Smooth muscle cell (in vitro differentiated cells): ENCODE measurements around the gene GPC3. TPM values are rescaled to one million over a fixed set of nuclear protein-coding genes. Genes with fewer than 3 reads are reported as not detected.

Source experiments
- DNase-seq: peaks from one replicate; lab custom pipeline; 2025; ENCODE audit not compliant: unreplicated experiment; lab: John Stamatoyannopoulos, UW
- H2AFZ ChIP-seq: fragments of 200-600 bp; sonication (generic); 2 replicates; pipeline ENCODE4 v1.6.0; 2016; ENCODE audit warnings: antibody characterized with exemption, low read depth, mild to moderate bottlenecking
- H3F3A ChIP-seq: fragments of 200-600 bp; sonication (generic); 2 replicates; pipeline ENCODE4 v1.6.0; 2017; ENCODE audit warnings: antibody characterized with exemption, low read depth
- H3K27ac ChIP-seq: fragments of 200-600 bp; sonication (generic); 2 replicates; pipeline ENCODE4 v1.5.1; 2016; ENCODE audit warnings: low read depth, mild to moderate bottlenecking
- H3K27me3 ChIP-seq: fragments of 200-600 bp; sonication (generic); 2 replicates; pipeline ENCODE4 v1.6.1; 2016; ENCODE audit warnings: low read depth, mild to moderate bottlenecking
- H3K36me3 ChIP-seq: fragments of 200-600 bp; sonication (generic); 2 replicates; pipeline ENCODE4 v1.5.1; 2016; ENCODE audit warnings: low read depth
- H3K4me1 ChIP-seq: fragments of 200-600 bp; sonication (generic); 2 replicates; pipeline ENCODE4 v1.5.1; 2016; ENCODE audit warnings: low read depth
- H3K4me2 ChIP-seq: fragments of 200-600 bp; sonication (generic); 2 replicates; pipeline ENCODE4 v1.6.0; 2016; ENCODE audit warnings: mild to moderate bottlenecking
- H3K4me3 ChIP-seq: fragments of 200-600 bp; sonication (generic); 2 replicates; pipeline ENCODE4 v1.5.1; 2016; ENCODE audit warnings: mild to moderate bottlenecking
- H3K79me2 ChIP-seq: fragments of 200-600 bp; sonication (generic); 2 replicates; pipeline ENCODE4 v1.6.0; 2016; ENCODE audit warnings: low read depth, mild to moderate bottlenecking
- H3K9ac ChIP-seq: fragments of 200-600 bp; sonication (generic); 2 replicates; pipeline ENCODE4 v1.6.0; 2016; ENCODE audit warnings: low read depth
- H3K9me3 ChIP-seq: fragments of 200-600 bp; sonication (generic); replicated peaks from 2 replicates; pipeline ENCODE4 v1.5.1; 2016; ENCODE audit warnings: low read depth
- H4K20me1 ChIP-seq: fragments of 200-600 bp; sonication (generic); 2 replicates; pipeline ENCODE4 v1.6.0; 2016; ENCODE audit warnings: low read depth
- WGBS: methylation state at CpG from one replicate; pipeline ENCODE4 v1.1.7; 2016; ENCODE audit warnings: low lambda C conversion rate; 5-methylcytosine and 5-hydroxymethylcytosine counted together
- polyA plus RNA-seq: library from polyadenylated mRNA; unstranded; fragments of >200 nt; fragmentation: Nextera tagmentation; extraction: Ambion mirVana; gene quantifications from 2 replicates; pipeline ENCODE4 v1.2.1, GENCODE V29; 2016
- total RNA-seq: library from RNA; depleted of rRNA; stranded (reverse); fragments of >200 nt; gene quantifications from 2 replicates; pipeline ENCODE4 v1.2.3, GENCODE V29; 2014
- TF ChIP-seq, protein P1 (sequence below): fragments of 200-600 bp; sonication (generic); IDR thresholded peaks from 2 replicates; pipeline ENCODE4 v1.5.1; 2017; ENCODE audit warnings: borderline replicate concordance, mild to moderate bottlenecking, antibody characterized with exemption; ENCODE audit not compliant: insufficient read depth, poor library complexity, severe bottlenecking

The GPC3 gene
- total and polyA plus RNA-seq, 2 experiments from 2014 or later = 120 to 191 TPM

DNA sequence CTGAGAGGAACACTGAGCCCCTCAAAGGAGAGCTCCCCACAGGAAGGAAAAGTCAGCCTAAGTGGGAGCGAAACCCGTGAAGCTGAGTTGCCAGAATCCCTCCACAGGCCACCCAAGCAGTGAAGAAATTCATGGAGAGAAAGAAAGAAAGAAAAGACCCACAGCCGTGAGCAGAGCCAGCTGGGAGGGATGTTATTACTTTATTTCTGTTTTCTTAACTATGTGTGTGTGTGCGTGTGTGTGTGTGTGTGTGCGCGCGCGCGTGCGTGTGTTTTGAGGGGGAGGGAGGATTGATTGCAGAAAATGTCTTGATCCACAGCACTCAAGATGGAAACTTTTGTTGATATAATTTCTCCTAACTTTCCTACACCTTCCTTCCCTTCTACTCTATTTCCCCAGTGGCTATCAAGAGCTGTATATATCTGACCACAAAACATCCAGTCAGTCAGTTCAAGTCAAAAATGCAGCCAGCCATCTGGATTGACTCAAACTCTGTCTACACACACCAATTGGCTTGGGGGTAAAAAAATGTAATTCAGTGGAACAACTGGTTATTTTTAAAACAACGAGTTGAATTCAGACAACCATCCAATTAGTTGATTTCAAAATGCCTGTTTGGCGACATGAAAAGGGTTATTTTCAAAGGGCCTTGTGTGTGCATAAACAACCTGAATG lies 13.8 kb upstream of the GPC3 start:
- no peak overlapping the region for H3K9ac ChIP-seq
- H3K27me3 ChIP-seq = no peaks in the 10 kb centered on the region
- TF ChIP-seq, protein P1, sequence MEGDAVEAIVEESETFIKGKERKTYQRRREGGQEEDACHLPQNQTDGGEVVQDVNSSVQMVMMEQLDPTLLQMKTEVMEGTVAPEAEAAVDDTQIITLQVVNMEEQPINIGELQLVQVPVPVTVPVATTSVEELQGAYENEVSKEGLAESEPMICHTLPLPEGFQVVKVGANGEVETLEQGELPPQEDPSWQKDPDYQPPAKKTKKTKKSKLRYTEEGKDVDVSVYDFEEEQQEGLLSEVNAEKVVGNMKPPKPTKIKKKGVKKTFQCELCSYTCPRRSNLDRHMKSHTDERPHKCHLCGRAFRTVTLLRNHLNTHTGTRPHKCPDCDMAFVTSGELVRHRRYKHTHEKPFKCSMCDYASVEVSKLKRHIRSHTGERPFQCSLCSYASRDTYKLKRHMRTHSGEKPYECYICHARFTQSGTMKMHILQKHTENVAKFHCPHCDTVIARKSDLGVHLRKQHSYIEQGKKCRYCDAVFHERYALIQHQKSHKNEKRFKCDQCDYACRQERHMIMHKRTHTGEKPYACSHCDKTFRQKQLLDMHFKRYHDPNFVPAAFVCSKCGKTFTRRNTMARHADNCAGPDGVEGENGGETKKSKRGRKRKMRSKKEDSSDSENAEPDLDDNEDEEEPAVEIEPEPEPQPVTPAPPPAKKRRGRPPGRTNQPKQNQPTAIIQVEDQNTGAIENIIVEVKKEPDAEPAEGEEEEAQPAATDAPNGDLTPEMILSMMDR = no peak
- H3K4me3 ChIP-seq = no peak overlapping the region
- H3K4me2 ChIP-seq = peak overlapping the region; percentile 20
- H3F3A ChIP-seq = no peaks in the 10 kb centered on the region
- no peaks in the 10 kb centered on the region for H4K20me1 ChIP-seq
- H3K36me3 ChIP-seq = no peaks in the 10 kb centered on the region
- no peak overlapping the region for H2AFZ ChIP-seq
- peak overlapping the region; percentile 87 for H3K27ac ChIP-seq
- no peak for DNase-seq
- H3K79me2 ChIP-seq = no peaks in the 10 kb centered on the region
- 53% methylated on average over 12 of the region's 12 CpGs for WGBS
- no peaks in the 10 kb centered on the region for H3K9me3 ChIP-seq
- H3K4me1 ChIP-seq = peaks cover 29% of the 10 kb centered on the region

DNA sequence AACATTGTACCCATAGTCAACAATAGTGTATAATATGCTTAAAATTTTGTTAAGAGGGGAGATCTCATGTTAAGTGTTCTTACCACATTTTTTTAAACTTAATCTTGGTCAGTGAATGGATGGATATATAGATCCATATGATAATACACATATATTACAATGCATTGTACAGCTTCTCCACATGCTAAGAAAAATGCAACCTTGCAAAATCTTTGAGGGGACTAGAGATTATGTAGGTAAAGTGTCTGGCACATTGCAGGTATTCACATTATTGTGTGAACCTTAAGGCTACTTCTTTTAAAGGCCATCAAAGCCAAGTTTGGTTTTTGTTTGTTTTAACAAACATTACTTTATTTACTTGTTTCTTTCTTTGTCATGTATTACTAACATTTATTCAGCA lies 10.4 kb upstream of the GPC3 start:
- peaks cover 9% of the 10 kb centered on the region for H3K4me1 ChIP-seq
- TF ChIP-seq, protein P1 = no peak
- no peak overlapping the region for H3K9ac ChIP-seq
- no peak overlapping the region for H3K4me3 ChIP-seq
- no peak overlapping the region for H3K4me2 ChIP-seq
- no peak for DNase-seq
- H3K36me3 ChIP-seq = no peaks in the 10 kb centered on the region
- H3K9me3 ChIP-seq = no peaks in the 10 kb centered on the region
- no peaks in the 10 kb centered on the region for H3F3A ChIP-seq
- no peaks in the 10 kb centered on the region for H4K20me1 ChIP-seq
- no peak overlapping the region for H2AFZ ChIP-seq
- H3K79me2 ChIP-seq = no peaks in the 10 kb centered on the region
- no peaks in the 10 kb centered on the region for H3K27me3 ChIP-seq
- H3K27ac ChIP-seq = no peak overlapping the region

DNA sequence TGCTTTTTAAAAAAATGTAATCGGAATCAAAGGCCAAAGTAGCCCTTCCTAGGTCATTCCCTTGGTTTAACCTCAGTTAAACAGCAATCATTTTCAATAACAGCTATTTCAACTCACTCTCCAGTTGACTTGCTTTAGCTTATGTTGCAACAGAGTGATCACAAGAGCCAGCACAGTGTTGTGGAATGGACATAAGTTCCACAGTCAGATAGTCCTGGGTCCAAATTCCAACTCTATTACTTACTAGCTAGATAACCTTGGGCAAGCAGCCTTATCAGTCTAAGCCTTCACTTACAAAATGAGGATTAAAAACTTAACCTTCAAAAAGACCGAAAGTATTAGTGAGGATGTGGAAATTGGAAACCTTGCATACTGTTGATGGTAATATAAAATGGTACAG lies 9.2 kb upstream of the GPC3 start:
- no peaks in the 10 kb centered on the region for H3K27me3 ChIP-seq

More for the DNA sequence above, 9.2 kb upstream of the GPC3 start:
- no peak overlapping the region for H3K4me2 ChIP-seq
- H3K27ac ChIP-seq = peak overlapping the region; percentile 16
- no peak overlapping the region for H2AFZ ChIP-seq
- no peaks in the 10 kb centered on the region for H3K9me3 ChIP-seq
- no peak for DNase-seq
- TF ChIP-seq, protein P1 = no peak
- WGBS = 60% methylated on average over 2 of the region's 2 CpGs
- H3K4me1 ChIP-seq = peaks cover 11% of the 10 kb centered on the region
- no peaks in the 10 kb centered on the region for H3F3A ChIP-seq
- H3K36me3 ChIP-seq = no peaks in the 10 kb centered on the region
- H3K79me2 ChIP-seq = no peaks in the 10 kb centered on the region
- H3K4me3 ChIP-seq = no peak overlapping the region
- no peak overlapping the region for H3K9ac ChIP-seq
- H4K20me1 ChIP-seq = no peaks in the 10 kb centered on the region
